ENCODE results near the gene DGKD.

DNA sequence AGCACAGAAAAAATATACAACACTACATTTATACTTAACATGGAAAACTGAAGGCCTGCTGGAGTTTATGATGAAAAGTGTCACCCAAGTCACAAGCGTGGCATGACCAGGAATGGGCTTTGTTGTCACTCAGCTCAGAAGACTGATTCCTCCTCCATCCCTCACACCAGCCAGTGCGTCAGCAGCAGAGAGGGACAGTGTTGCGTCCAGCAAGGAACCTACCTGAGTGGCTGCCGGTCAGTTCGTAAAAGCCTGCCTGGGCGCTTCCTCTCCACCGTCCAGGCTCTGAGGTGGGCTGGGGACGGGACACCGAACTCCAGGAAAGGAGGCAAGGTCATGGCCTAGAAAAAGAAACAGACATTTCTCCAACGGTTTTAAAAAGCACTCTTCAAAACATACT is 134.8 kb downstream of the DGKD start:
- TF ChIP-seq EZH2phosphoT487 (IDR thresholded peaks at IDR 0.05; ENCODE audit: insufficient read depth, low read depth) (no peak), EZH2 (IDR thresholded peaks at IDR 0.05; ENCODE audit: insufficient read depth, poor library complexity, severe bottlenecking) (no peak)

Data from GM23248 (cell line).